CD1c-positive myeloid dendritic cell (primary cell): ENCODE measurements around the gene ITPR1.
A peak's percentile ranks its signal among the peaks of the same experiment; 100 is the strongest.

Experiments used
- DNase-seq: peaks from one replicate; pipeline ENCODE4 v3.0.0-alpha.2; 2016; ENCODE audit errors: extremely low spot score

Gene ITPR1

GRCh38 chr3:4855676-4856075, 362.5 kb downstream of the ITPR1 start:
- DNase-seq, result no peak

GRCh38 chr3:4856136-4856535, 363.0 kb downstream of the ITPR1 start:
- no peak for DNase-seq

- no peak for DNase-seq
Observed at GRCh38 chr3:4856564-4856963, 363.4 kb downstream of the ITPR1 start.

GRCh38 chr3:4856986-4857385, 363.8 kb downstream of the ITPR1 start:
- DNase-seq, result no peak

- DNase-seq, result no peak
Observed at GRCh38 chr3:4859788-4860187, 366.6 kb downstream of the ITPR1 start.

- no peak for DNase-seq
Observed at GRCh38 chr3:4862973-4863372, 369.8 kb downstream of the ITPR1 start.

- DNase-seq, result peak; percentile 18
Observed at GRCh38 chr3:4864503-4864902, 371.4 kb downstream of the ITPR1 start.

- DNase-seq, result no peak
Observed at GRCh38 chr3:4865714-4866113, 372.6 kb downstream of the ITPR1 start.

- no peak for DNase-seq
Observed at GRCh38 chr3:4866866-4867265, 373.7 kb downstream of the ITPR1 start.

GRCh38 chr3:4877173-4877787, 384.1 kb downstream of the ITPR1 start:
- DNase-seq, result no peak

GRCh38 chr3:4880850-4881249, 387.7 kb downstream of the ITPR1 start:
- DNase-seq, result no peak

- DNase-seq, result no peak
Observed at GRCh38 chr3:4882548-4882947, 389.4 kb downstream of the ITPR1 start.

- DNase-seq, result no peak
Observed at GRCh38 chr3:4883011-4883410, 389.9 kb downstream of the ITPR1 start.

GRCh38 chr3:4884888-4885287, 391.7 kb downstream of the ITPR1 start:
- no peak for DNase-seq

- no peak for DNase-seq
Observed at GRCh38 chr3:4885316-4885715, 392.2 kb downstream of the ITPR1 start.

GRCh38 chr3:4886448-4886847, 393.3 kb downstream of the ITPR1 start:
- no peak for DNase-seq

GRCh38 chr3:4887177-4887576, 394.0 kb downstream of the ITPR1 start:
- DNase-seq, result no peak

GRCh38 chr3:4888913-4889846, 396.0 kb downstream of the ITPR1 start:
- peak; percentile 15 for DNase-seq

GRCh38 chr3:4889896-4890295, 396.7 kb downstream of the ITPR1 start:
- no peak for DNase-seq

GRCh38 chr3:4894891-4895530, 401.9 kb downstream of the ITPR1 start:
- DNase-seq, result no peak

- DNase-seq, result no peak
Observed at GRCh38 chr3:4895838-4896237, 402.7 kb downstream of the ITPR1 start.
